Mucosa of descending colon (tissue), 3 donors: ENCODE data around the gene ALOX15B. TPM values are rescaled to one million over a fixed set of nuclear protein-coding genes. Genes with fewer than 3 reads are reported as not detected.

Experiments
- ATAC-seq: fragments of 200-7000 bp; cut with Tn5 transposase; one replicate; pipeline ENCODE4 v1.9.1; 2020; ENCODE audit warnings: mild to moderate bottlenecking, moderate library complexity
- DNase-seq, 3 donors: peaks; one replicate each; pipeline ENCODE4 v3.0.0-alpha.2; 2020
- H3K36me3 ChIP-seq: fragments of 200-600 bp; one replicate; pipeline ENCODE4 v1.8.0; 2021; ENCODE audit warnings: low read depth, mild to moderate bottlenecking
- H3K4me1 ChIP-seq: fragments of 200-600 bp; one replicate; pipeline ENCODE4 v1.8.0; 2021; ENCODE audit warnings: low read depth, mild to moderate bottlenecking
- H3K4me3 ChIP-seq: fragments of 200-600 bp; one replicate; pipeline ENCODE4 v1.8.0; 2021; ENCODE audit warnings: mild to moderate bottlenecking
- H3K9me3 ChIP-seq: fragments of 200-600 bp; one replicate; pipeline ENCODE4 v1.8.0; 2021; ENCODE audit warnings: mild to moderate bottlenecking
- intact Hi-C, 2 donors: fragments of 100-400 bp; cut with DNase I in 1 of 2; cut with micrococcal nuclease in 1 of 2; formaldehyde crosslinking; loops; one replicate each; pipeline versions ENCODE4 v1.11.0 to v1.11.1; 2022; cut with DNase I, micrococcal nuclease
- total RNA-seq, 3 donors: library from RNA; stranded (reverse); fragmentation: NEBNext Ultra II Directional in 2 of 3; extraction: Animal tissue kit (Norgen Biotek cat#: 25700) in 2 of 3; gene quantifications; one replicate each; pipeline versions ENCODE4 v1.2.1 to v1.2.4, GENCODE V29; 2021 to 2023
- TF ChIP-seq, protein P1 (sequence below): fragments of 200-600 bp; IDR thresholded peaks from one replicate; pipeline ENCODE4 v1.8.0; 2022; ENCODE audit warnings: antibody characterized with exemption, mild to moderate bottlenecking
- donor health status: DM: no; HTN: no; CAD: no; lungs with moderate emphysema.
- donor health status: DM: no; HTN: no; CAD: no.
- donor health status: DM: no; HTN: yes; CAD: no.

The ALOX15B gene
- total RNA-seq, 3 donors from 2014 or later = 0.66 to 1.3 (median 1.1) TPM

DNA sequence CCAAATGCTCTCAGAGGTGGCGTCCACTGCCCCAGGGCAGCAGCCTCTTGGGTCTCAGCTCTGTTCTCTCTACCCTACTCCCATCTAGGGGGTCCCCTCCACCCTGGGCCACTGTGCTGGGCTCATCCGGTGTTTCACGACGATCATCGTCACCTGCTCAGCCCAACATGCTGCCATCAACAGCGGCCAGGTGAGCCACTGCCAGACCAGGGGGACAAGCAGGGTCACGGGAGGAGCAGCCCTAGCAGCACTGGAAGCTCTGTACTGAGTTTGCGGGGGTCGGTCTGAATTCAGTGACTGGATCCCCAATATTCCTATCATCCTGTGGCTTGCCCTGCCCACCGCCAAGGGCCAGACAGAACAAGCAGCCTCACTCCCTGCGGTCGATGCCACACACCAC, 32.6 kb downstream of the ALOX15B start:
- no peak overlapping the region for H3K4me3 ChIP-seq
- H3K4me1 ChIP-seq = peaks cover 36% of the 10 kb centered on the region
- TF ChIP-seq, protein P1, sequence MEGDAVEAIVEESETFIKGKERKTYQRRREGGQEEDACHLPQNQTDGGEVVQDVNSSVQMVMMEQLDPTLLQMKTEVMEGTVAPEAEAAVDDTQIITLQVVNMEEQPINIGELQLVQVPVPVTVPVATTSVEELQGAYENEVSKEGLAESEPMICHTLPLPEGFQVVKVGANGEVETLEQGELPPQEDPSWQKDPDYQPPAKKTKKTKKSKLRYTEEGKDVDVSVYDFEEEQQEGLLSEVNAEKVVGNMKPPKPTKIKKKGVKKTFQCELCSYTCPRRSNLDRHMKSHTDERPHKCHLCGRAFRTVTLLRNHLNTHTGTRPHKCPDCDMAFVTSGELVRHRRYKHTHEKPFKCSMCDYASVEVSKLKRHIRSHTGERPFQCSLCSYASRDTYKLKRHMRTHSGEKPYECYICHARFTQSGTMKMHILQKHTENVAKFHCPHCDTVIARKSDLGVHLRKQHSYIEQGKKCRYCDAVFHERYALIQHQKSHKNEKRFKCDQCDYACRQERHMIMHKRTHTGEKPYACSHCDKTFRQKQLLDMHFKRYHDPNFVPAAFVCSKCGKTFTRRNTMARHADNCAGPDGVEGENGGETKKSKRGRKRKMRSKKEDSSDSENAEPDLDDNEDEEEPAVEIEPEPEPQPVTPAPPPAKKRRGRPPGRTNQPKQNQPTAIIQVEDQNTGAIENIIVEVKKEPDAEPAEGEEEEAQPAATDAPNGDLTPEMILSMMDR = no peak
- intact Hi-C loops = no loop called here
- no peak for DNase-seq
- H3K36me3 ChIP-seq = no peaks in the 10 kb centered on the region
- H3K9me3 ChIP-seq = no peaks in the 10 kb centered on the region
- ATAC-seq = no peak

DNA sequence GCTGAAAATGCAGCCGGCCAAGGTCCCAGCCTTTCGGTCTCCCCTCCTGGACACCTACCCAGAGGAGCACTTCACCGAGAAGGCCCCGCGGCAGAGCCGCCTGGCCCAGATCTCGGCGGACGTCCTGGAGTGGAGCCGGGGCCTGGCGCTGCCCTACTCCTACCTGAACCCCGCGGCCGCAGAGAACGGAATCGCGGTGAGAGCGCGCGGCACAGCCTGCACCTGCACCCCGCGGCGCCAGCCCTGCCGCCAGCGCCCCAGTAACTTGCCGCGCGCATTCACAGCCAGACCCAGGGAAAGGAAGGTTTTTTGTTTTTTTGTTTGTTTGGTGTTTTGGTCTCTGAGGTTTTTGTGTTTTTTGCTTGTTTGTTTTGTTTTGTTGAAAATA, 33.5 kb downstream of the ALOX15B start:
- H3K4me3 ChIP-seq = no peak overlapping the region
- no peaks in the 10 kb centered on the region for H3K36me3 ChIP-seq
- TF ChIP-seq, protein P1 = no peak
- DNase-seq (no peak), ATAC-seq (no peak)
- peaks cover 36% of the 10 kb centered on the region for H3K4me1 ChIP-seq
- intact Hi-C loops = no loop called here
- H3K9me3 ChIP-seq = no peaks in the 10 kb centered on the region

DNA sequence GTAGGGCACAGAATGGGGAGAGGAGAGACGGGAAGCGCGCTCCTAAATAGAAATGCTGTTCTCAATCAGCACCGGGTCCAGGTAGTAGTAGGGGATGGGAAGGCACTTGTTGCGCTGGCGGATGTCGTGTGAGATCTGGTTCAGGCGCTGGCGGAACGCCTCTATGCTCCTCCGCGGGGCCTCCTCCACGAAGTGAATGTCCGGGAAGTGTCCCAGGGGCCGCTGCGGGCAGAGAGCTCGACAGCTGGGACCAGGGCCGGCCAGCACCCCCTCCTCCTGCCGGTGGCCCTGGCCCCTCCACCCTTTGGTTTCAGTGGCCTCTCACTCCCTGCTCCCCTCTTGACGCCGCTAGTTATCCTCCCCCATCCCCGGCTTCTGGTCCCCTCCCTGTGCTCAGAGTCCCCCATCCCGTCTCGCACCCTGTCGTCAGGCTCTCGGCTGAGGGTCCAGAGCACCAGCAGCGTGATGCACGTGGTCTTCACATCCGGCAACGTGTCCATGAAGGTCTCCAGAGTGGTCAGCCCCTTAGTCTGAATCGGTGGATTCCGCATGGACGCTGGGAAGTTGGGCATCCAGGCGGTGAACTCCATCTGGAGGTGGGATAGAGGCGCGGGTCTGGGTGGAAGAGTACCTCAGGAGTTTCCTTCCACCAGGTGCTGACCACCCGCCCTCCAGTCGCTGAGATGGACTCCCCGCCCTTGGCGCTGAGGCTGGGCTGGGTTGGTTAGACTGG, 34.0 kb downstream of the ALOX15B start:
- ATAC-seq (no peak), DNase-seq (no peak)
- peaks cover 32% of the 10 kb centered on the region for H3K4me1 ChIP-seq
- no peaks in the 10 kb centered on the region for H3K36me3 ChIP-seq
- H3K4me3 ChIP-seq = no peak overlapping the region
- intact Hi-C loops = no loop called here
- TF ChIP-seq, protein P1 = no peak
- no peaks in the 10 kb centered on the region for H3K9me3 ChIP-seq

DNA sequence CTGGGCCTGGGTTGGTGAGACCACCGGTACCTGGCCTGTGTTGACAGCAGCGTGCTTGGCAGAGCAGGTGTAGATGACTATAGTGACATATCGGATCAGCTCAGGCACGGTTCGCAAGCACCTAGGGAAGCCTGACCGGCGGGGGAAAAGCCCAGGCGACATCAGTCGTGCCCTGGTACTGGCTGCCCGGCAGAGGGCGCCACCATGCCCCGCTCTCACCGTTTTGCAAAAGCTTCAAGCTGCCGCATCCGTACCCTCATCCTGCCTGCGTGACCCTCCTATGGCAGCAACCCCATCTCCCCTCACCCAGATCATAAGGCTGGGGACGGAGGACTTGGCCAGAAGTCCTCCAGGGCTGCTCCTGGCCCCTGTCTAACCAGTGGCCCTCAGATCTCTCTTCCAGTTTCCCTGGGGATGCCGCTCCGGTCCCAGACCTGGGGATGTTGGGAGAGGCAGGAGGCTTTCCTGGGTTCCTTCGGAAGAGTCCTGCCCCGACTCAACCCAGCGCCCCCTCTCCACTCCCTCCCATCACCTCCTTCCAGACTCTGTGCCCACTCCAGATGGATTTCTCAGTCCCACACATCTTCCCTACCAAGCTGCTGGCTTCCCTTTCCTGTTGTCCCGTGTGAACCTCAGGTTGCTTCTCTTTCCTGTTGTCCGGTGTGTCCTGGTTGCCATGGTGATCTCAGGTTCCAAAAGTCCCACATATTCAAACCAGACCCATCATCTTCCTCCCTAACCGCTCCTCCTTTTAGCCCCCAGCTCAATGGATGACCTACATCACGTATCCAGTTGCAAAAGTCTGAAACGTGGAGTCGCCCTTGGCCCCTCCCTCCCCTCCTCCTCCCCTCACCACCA, 35.0 kb downstream of the ALOX15B start:
- no peaks in the 10 kb centered on the region for H3K9me3 ChIP-seq
- intact Hi-C loops = no loop called here
- H3K4me3 ChIP-seq = no peak overlapping the region
- TF ChIP-seq, protein P1 = peak; percentile 96
- H3K36me3 ChIP-seq = no peaks in the 10 kb centered on the region
- DNase-seq (peak; percentile 71 to 86 (median 86)), ATAC-seq (peak; percentile 76)
- peaks cover 27% of the 10 kb centered on the region for H3K4me1 ChIP-seq

DNA sequence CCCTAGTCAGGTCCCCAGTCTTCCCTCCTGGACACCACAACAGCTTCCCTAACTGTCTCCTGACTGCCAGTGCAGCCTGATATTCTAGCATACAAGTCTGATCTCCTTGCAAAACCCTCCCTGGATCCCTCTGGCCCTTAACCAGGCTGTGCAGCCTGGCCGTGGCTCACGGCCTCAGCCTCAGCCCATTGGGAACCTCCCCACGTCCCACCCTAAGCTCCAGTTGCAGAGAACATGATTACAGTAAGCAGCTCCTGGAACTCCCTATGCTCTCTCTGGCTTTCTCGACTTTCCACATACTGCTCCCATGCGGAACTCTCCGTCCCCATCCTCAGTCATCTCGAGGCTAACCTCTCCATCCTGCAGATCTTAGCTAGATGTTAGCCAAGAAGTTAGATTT, 35.7 kb downstream of the ALOX15B start:
- no peak overlapping the region for H3K4me3 ChIP-seq
- H3K9me3 ChIP-seq = no peaks in the 10 kb centered on the region
- no peak for ATAC-seq
- DNase-seq = no peak
- H3K4me1 ChIP-seq = peaks cover 25% of the 10 kb centered on the region
- H3K36me3 ChIP-seq = no peaks in the 10 kb centered on the region
- TF ChIP-seq, protein P1 = no peak
- intact Hi-C loops = no loop called here
